Activated CD8-positive, alpha-beta memory T cell treated with anti-CD3 and anti-CD28 coated beads for 4 hours (primary cell): ENCODE data around the gene NPIPA1.
A peak's percentile ranks its signal among the peaks of the same experiment; 100 is the strongest.
"Not testable (repeated sequence)": the region's sequence is repeated elsewhere in the genome, so short reads cannot be mapped to it uniquely, and the experiment has no call there.

Experiments
- DNase-seq, 2 donors: peaks; one replicate each; pipeline ENCODE4 v3.0.0-alpha.2; 2020; ENCODE audit warnings: low read depth in 2 of 2

NPIPA1 gene

DNA sequence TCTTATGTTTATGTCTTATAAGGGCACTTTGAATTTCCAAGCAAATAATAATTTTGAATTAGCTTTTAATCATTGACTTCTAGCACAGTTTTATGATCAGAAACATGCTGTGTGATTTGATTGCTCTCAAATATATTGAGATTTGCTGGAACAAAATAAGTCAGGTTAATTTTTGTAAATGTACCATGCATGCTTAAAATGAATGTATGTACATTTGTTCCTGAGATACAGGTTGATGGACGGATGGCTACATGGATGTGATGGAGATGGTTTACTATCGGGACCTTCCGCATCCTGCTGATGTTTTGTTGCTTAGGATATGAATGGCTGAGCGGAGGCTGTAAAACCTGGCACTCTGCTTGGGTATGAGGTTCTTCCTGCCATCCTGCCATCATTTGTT is at the start of gene NPIPA1:
TSS of gene NPIPA1 (plus strand) at position 301 of the 400 bp plus-strand sequence. CDS start at position 301, 0 bp downstream.
- not testable (repeated sequence) for DNase-seq

DNA sequence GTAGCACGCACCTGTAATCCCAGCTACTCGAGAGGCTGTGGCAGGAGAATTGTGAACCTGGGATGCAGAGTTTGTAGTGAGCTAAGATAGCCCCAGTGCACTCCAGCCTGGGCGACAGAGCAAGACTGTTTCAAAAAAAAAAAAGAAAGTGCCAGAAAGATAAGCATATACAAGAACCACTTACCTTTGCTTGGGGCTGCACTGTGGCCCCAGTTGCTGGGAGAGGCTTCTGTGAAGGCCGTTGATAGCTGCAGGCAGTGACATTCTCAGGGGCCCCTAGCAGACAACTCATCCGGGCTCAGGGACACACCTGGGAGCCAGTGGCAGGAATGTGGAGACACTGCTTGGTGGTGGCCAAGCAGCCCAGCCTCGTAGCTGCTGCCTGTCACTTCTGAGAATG is 45.1 kb upstream of the NPIPA1 start:
- DNase-seq, result not testable (repeated sequence)

DNA sequence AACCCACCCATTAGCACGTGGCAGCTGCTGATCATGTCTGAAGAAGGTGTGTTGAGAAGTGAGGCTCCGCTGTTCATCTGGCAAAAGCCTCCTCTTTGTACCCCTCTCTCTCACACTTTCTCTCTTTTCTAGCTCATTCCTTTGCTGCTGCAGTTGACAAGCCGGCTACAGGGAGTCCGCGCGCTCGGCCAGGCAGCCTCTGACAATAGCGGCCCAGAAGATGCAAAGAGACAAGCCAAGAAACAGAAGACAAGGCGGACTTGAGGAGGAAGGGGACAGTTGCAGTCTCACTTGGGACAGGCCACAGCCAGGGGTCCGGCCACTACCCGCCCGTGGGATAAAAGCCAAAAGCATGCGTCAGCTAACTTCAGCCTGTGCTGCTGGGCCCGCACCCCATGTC is 41.9 kb upstream of the NPIPA1 start:
- DNase-seq, result not testable (repeated sequence)

DNA sequence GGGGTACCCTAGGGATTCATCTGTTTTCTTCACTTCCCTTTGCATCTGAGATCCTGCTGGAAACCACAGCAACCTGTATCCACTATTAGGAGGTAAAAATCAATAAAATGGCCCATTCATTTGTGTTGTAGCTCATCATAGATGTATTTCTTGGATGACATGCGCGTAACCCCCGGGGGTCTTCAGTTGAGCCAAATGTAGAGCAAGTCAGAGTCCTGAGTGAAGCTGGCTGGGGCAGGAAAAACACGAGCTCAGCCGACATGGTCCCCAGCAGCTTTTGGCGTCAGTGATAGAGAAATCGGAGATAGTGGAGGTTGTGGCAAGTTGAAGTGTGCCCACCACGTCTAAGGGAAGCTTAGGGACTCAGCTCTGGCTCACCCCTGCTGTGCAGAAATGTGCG is 41.2 kb upstream of the NPIPA1 start:
- not testable (repeated sequence) for DNase-seq

DNA sequence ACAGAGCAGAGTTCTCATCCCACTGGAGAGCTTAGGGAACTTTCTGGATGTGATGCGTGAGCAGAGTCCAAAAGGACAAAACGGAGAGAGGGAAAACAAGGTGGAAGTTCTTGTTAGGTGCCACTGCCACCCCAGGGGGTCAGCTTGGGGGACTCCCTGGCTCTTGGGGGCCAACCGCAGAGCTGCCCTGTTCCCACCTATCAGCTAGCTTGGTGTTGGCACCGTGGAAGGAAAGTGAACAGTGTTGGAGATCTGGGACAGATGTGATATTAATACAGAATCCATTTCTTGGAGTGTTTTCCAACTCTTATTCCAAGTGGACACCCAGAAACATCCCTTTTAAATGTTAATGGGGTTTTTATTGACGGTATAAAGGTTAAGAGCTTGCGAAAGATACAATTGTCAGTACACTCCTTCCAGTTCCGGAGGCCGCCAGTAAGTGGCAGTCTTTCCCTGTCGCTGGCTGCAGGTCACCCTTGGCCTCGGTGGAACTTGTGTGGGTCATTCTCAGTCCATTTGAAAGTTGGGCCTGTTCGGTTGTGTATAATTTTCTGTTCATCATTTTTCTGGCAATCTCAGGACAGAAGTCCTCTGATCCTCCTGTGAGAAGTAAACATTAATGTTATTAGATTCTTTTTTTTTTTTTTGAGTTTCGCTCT is 40.1 kb upstream of the NPIPA1 start:
- DNase-seq, result not testable (repeated sequence)

DNA sequence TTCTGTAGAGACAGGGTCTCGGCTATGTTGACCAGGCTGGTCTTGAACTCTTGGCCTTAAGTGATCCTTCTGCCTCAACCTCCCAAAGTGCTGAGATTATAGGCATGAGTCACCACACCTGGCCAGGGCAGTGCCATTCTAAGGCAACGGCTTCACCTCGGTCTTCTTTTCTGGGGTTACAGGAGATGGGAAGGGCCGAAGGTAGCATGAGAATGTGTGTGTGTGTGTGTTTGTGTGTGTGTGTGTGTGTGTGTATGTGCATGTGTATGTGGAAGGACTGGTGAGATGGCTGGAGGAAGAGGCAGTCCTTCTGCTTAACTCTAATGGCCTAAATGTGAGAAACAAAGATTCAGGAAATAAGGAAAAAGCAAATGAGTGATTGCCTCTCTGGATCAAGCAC is 39.1 kb upstream of the NPIPA1 start:
- not testable (repeated sequence) for DNase-seq

DNA sequence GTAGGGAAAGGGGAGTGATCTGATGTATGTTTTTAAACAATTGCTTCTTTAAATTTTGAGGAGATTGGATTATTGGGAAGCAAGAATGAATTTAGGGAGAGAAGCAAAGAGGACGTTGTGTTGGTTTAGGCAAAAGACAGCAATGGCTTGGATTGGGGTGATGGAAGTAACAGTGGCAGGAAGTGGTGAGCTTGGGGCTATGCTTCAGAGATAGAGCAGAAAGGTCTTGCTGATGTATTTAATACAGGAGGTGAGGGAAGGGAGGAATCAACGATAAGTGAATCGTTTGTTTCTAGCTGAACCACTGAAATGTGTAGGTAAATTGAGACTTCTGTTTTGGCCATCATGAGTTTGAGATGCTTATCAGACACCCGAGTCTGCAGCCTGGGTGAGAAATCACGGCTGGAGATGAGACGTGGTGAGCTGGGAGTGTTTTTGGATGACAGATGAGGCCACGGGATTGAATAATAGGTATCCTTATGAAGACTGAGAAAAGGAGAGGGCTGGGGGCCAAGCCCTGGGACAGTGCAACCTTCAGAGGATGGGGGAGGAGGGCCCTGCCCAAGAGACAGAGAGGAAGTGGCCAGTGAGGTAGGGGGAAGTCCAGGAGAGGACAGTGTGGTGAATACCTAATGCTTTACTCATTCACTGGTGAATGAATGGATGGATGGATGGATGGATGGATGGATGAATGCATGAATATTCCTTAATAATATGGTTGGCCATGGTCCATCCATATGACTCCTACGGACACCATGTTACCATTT is 33.9 kb upstream of the NPIPA1 start:
- DNase-seq, result not testable (repeated sequence)

DNA sequence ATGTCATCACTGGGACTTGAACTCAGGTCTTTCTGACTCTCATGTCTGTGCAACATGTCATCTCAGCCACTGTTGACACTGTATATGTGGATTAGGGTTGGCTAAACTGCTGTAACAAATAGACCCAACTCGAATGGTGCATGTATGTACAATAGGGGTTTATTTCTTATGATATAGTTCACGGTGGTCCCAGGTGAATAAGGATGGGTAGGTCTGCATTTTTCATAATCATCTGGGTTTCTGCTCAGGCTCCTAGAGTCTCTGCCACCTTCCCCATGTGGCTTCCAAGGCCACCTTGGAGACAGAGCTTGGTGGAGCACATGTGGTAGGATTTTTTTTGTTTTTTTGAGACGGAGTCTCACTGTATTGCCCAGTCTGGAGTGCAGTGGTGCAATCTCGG is 27.5 kb upstream of the NPIPA1 start:
- not testable (repeated sequence) for DNase-seq

DNA sequence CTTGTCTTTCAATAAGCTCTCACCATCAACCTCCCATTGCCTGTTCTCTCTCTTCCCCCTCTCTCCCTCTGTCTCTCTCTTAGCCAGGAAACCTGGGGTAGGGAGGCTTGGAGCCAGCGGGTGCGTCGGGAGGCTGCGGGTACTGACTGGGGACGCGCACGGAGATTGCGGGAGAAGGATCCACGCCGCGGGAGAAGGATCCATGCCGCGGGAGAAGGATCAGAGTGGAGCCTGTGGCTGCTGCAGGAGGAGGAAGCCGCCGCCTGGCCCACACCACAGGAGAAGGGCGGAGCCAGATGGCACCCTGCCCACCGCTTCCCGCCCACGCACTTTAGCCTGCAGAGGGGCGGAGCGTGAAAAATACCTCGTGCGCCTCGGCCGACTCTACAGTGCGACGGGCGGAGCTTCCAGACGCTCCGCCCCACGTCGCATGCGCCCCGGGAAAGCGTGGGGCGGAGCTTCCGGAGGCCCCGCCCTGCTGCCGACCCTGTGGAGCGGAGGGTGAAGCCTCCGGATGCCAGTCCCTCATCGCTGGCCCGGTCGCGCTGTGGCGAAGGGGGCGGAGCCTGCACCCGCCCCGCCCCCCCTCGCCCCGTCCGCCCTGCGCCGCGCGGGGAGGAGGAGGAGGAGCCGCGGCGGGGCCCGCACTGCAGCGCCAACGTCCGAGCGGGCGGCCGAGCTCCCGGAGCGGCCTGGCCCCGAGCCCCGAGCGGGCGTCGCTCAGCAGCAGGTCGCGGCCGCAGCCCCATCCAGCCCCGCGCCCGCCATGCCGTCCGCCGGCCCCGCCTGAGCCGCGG is 26.2 kb upstream of the NPIPA1 start:
- not testable (repeated sequence) for DNase-seq

DNA sequence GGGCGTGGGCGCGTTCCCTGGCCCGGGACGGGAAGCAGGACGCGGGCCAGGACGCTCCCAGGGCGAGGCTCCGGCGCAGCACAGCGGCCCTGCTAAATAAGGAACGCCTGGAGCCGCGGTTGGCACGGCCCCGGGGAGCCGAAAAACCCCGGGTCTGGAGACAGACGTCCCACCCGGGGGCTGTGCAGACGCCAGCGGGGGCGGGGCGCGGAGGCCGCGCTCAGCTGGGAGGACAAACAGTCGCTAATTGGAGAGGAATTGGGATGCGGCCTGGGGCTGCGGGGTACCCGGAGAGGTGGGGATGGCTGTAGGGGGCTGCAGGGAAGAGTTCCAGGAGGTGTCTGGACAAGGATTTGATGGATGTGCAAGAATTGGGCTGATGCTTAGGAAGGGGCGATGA is 25.3 kb upstream of the NPIPA1 start:
- peak; percentile 11 to 14 for DNase-seq

DNA sequence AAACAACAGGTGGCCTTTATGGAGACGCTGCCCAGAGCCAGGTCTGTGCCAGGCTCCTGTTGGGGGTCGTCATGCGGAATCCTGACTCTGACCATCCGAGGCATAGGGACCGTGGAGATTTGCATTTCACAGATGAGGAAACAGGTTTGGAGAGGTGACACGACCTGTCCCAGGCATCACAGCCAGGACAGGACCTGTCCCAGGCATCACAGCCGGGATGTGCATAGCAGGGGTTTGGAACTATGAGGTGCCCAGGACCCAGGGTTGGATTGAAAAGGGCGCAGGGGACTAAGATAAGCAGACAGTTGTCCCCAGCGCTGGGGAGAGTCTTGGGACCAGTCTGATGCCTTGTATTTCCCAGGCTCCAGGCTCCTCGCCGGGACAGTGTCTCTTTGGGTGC is 24.7 kb upstream of the NPIPA1 start:
- not testable (repeated sequence) for DNase-seq

DNA sequence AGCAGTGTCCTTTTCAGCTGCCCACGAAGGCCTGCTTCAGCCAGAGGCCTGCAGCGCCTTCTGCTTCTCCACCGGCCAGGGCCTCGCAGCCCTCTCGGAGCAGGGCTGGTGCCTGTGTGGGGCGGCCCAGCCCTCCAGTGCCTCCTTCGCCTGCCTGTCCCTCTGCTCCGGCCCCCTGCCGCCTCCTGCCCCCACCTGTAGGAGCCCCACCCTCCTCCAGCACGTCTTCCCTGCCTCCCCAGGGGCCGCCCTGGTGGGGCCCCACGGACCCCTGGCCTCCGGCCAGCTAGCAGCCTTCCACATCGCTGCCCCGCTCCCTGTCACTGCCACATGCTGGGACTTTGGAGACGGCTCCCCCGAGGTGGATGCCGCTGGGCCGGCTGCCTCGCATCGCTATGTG is 18.7 kb upstream of the NPIPA1 start:
- DNase-seq, result not testable (repeated sequence)

DNA sequence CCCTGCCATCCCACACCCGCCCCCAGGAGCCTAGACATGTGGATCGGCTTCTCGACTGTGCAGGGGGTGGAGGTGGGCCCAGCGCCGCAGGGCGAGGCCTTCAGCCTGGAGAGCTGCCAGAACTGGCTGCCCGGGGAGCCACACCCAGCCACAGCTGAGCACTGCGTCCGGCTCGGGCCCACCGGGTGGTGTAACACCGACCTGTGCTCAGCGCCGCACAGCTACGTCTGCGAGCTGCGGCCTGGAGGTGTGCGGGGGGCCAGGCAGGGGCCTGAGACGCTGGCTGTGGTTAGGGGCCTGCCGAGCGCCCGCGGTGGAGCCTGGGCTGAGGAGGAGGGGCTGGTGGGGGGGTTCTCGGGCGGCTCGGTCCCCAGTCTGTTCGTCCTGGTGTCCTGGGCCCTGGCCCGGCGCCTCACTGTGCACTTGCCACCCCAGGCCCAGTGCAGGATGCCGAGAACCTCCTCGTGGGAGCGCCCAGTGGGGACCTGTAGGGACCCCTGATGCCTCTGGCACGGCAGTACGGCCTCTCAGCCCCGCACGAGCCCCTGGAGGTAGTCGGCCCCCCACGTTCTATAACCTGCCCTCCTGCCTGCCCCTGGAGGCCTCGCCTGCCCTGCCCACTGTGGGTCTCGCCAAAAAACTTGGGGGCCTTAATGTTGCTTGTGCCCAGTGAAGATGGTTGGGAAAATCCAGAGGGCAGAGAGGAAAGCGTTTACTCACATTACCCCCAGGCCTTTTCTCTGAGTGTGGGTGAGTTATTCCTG is 17.2 kb upstream of the NPIPA1 start:
- DNase-seq, result not testable (repeated sequence)

DNA sequence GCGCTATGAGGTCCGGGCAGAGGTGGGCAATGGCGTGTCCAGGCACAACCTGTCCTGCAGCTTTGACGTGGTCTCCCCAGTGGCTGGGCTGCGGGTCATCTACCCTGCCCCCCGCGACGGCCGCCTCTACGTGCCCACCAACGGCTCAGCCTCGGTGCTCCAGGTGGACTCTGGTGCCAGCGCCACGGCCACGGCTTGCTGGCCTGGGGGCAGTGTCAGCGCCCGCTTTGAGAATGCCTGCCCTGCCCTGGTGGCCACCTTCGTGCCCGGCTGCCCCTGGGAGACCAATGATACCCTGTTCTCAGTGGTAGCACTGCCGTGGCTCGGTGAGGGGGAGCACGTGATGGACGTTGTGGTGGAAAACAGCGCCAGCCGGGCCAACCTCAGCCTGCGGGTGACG is 15.0 kb upstream of the NPIPA1 start:
- DNase-seq, result not testable (repeated sequence)

DNA sequence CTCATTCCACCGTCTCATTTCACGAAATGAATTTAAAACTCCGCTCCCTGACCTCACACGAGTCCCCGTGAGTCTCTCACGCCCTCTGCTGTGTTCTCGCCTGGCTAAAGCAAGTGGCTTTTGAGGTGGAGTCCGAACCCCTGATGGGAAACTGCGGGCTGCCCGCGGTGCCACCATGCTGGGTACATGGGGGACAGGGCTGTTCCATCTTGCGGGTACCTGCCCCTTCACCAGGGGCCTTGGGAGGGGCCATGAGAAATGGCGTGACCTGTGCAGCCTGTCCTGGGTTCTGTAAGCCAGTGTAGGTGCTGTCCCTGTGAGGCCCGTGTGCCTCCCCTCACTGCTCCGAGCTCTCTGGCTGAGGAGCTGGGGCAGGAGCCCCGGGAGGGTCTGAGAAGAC is 14.3 kb upstream of the NPIPA1 start:
- not testable (repeated sequence) for DNase-seq

DNA sequence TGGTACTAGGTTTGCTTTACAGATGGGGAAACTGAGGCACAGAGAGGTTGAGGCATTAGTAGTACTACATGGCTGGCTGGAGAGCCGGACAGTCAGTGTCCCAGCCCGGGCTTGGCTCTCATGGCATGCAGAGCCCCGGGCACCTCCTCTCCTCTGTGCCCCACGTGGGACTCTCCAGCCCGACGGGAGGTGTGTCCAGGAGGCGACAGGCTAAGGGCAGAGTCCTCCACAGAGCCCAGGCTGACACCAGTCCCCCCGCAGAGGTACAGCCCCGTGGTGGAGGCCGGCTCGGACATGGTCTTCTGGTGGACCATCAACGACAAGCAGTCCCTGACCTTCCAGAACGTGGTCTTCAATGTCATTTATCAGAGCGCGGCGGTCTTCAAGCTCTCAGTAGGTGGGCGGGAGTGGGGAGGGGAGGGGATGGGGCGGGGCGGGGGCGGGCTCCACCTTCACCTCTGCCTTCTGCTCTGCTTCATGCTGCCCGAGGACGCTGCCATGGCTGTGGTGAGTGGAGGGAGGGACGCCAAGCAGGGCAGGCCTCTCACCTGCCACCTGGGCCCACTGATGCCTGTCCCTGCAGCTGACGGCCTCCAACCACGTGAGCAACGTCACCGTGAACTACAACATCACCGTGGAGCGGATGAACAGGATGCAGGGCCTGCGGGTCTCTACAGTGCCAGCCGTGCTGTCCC is 13.7 kb upstream of the NPIPA1 start:
- DNase-seq, result not testable (repeated sequence)

DNA sequence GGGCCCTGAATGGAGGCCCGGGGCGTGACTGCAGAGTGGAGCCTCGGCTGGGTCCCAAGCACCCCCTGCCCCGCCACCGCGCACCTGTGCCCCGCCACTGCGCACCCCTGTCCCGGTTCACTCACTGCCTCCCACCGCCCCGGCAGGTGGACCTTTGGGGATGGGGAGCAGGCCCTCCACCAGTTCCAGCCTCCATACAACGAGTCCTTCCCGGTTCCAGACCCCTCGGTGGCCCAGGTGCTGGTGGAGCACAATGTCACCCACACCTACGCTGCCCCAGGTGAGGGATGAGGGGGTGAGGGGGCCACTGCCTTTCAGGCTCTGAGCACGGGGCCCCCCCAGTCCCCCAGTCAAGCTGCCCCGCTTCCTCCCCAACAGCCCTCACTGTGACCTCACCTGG is 12.9 kb upstream of the NPIPA1 start:
- not testable (repeated sequence) for DNase-seq

DNA sequence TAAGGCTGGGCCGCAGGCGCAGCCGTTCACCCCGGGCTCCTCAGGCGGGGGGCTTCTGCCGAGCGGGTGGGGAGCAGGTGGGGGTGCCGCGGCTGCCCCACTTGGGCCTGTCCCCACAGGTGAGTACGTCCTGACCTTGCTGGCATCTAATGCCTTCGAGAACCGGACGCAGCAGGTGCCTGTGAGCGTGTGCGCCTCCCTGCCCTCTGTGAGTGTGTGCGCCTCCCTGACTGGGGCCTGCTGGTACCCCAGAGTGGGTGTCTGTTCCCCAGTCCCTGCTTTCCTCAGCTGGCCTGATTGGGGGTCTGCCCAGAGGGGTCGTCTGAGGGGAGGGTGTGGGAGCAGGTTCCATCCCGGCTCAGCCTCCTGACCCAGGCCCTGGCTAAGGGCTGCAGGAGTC is 12.3 kb upstream of the NPIPA1 start:
- not testable (repeated sequence) for DNase-seq

DNA sequence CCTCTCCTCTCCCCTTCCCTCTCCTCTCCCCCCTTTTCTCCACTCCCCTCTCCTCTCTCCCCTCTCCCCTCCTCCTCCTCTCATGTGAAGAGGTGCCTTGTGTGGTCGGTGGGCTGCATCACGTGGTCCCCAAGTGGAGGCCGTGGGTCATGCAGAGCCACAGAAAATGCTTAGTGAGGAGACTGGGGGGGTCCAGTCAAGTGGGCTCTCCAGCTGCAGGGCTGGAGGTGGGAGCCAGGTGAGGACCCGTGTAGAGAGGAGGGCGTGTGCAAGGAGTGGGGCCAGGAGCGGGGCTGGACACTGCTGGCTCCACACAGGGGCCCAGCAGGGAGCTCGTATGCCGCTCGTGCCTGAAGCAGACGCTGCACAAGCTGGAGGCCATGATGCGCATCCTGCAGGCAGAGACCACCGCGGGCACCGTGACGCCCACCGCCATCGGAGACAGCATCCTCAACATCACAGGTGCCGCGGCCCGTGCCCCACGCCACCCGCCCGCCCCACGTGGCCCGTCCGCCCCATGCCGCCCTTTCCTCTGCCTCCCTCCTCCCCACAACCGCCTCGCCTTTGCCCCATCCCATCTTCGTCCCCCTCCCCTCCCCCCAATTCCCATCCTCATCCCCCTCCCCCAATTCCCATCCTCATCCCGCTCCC is 9.1 kb upstream of the NPIPA1 start:
- not testable (repeated sequence) for DNase-seq

DNA sequence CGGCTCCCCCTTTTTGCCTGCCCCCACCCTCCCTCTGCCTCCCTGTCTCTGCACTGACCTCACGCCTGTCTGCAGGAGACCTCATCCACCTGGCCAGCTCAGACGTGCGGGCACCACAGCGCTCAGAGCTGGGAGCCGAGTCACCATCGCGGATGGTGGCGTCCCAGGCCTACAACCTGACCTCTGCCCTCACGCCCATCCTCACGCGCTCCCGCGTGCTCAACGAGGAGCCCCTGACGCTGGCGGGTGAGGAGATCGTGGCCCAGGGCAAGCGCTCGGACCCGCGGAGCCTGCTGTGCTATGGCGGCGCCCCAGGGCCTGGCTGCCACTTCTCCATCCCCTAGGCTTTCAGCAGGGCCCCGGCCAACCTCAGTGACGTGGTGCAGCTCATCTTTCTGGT is 8.1 kb upstream of the NPIPA1 start:
- DNase-seq, result not testable (repeated sequence)
